ENCODE measurements around the gene LYPD5.

DNA sequence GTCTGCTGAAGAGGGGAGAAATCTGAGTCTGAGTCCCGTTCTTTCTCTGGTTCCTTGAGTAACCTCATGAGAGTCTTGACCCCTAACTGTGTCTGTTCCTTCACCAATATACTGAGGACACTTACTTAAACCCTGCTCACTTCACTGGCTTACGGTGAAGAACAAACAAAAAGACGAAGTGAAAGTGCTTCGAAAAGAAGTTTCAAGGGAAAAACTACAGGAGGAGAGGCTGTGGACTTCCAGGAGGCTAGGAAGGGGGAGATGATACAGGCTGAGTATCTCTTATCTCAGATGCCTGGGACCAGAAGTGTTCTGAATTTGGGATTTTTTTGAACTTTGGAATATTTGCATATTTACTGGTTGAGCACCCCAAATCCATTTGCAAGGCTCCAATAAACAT, 53.6 kb downstream of the LYPD5 start:
- TF ChIP-seq, protein P1, sequence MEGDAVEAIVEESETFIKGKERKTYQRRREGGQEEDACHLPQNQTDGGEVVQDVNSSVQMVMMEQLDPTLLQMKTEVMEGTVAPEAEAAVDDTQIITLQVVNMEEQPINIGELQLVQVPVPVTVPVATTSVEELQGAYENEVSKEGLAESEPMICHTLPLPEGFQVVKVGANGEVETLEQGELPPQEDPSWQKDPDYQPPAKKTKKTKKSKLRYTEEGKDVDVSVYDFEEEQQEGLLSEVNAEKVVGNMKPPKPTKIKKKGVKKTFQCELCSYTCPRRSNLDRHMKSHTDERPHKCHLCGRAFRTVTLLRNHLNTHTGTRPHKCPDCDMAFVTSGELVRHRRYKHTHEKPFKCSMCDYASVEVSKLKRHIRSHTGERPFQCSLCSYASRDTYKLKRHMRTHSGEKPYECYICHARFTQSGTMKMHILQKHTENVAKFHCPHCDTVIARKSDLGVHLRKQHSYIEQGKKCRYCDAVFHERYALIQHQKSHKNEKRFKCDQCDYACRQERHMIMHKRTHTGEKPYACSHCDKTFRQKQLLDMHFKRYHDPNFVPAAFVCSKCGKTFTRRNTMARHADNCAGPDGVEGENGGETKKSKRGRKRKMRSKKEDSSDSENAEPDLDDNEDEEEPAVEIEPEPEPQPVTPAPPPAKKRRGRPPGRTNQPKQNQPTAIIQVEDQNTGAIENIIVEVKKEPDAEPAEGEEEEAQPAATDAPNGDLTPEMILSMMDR (IDR thresholded peaks at IDR 0.05), result no peak
- TF ChIP-seq POLR2A (IDR thresholded peaks at IDR 0.05), result no peak
